ENCODE data around the gene NBL1. TPM values are rescaled to one million over a fixed set of nuclear protein-coding genes. Genes with fewer than 3 reads are reported as not detected.

The NBL1 gene
- total RNA-seq, 1 donor from 2014 or later, result 7.8 TPM

DNA sequence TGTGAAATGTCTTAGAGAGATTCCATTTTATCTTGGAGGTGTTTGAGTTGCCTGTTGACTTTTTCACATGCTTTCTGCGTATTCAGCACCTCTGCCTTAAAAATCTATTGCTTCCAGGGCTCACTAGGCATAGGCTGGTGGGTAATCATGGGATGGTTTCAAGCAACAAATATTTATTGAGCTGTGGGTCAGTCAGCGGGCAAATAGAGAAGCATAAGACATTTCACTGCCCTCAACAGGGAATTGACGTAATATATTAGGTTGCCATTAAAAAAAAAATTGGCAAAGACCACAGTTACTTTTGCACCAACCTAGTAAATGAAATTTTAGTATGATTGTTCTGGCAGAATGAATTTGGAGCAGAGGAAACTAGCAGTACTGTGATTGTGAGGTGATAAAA, 44.3 kb upstream of the NBL1 start:
- Mint-ChIP-seq H3K4me3 (peak overlapping the region; percentile 52), H3K9me3 (no peaks in the 10 kb centered on the region), H3K27me3 (ENCODE audit: low read depth) (no peaks in the 10 kb centered on the region), H3K27ac (ENCODE audit: unreplicated experiment) (no peak overlapping the region), H3K36me3 (ENCODE audit: low read depth) (peaks cover 2% of the 10 kb centered on the region), H3K4me1 (peaks cover 33% of the 10 kb centered on the region)
- no peak for TF ChIP-seq CTCF (conservative IDR thresholded peaks at IDR 0.05)
- no peak for DNase-seq (ENCODE audit: low read depth, low spot score)

DNA sequence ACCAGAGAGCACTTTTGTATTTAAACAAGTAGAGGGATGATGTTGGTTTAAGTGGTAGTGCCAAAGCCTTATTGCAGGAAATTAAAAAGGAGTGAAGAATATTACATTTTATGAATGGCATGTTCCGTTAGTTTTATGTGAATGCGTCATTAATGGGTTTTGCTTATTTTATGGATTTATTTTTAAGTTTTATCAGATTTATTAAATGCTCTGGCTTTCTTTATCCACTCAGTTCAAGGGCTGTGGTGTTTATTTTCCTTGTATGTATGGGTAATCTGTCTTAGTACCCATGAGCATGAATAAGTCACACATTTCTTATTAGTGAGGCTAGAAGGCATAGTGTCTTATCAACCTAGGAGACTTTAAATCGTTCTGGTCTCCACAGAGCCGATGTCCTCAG, 41.6 kb upstream of the NBL1 start:
- no peak overlapping the region for H3K4me3 Mint-ChIP-seq
- H3K27me3 Mint-ChIP-seq (ENCODE audit: low read depth), result no peaks in the 10 kb centered on the region
- H3K4me1 Mint-ChIP-seq, result peaks cover 25% of the 10 kb centered on the region
- no peaks in the 10 kb centered on the region for H3K36me3 Mint-ChIP-seq (ENCODE audit: low read depth)
- DNase-seq (ENCODE audit: low read depth, low spot score), result no peak
- no peak overlapping the region for H3K27ac Mint-ChIP-seq (ENCODE audit: unreplicated experiment)
- no peak for TF ChIP-seq CTCF (conservative IDR thresholded peaks at IDR 0.05)
- H3K9me3 Mint-ChIP-seq, result no peaks in the 10 kb centered on the region

GRCh38 chr1:19605967-19606366, 38.1 kb upstream of the NBL1 start:
- no peaks in the 10 kb centered on the region for H3K27me3 Mint-ChIP-seq (ENCODE audit: low read depth)
- DNase-seq (ENCODE audit: low read depth, low spot score), result no peak
- TF ChIP-seq CTCF (conservative IDR thresholded peaks at IDR 0.05), result no peak
- peaks cover 11% of the 10 kb centered on the region for H3K4me1 Mint-ChIP-seq
- H3K27ac Mint-ChIP-seq (ENCODE audit: unreplicated experiment), result no peak overlapping the region
- H3K9me3 Mint-ChIP-seq, result no peaks in the 10 kb centered on the region
- no peak overlapping the region for H3K4me3 Mint-ChIP-seq
- peaks cover 2% of the 10 kb centered on the region for H3K36me3 Mint-ChIP-seq (ENCODE audit: low read depth)

- Mint-ChIP-seq H3K4me3 (no peak overlapping the region), H3K27me3 (ENCODE audit: low read depth) (no peaks in the 10 kb centered on the region), H3K9me3 (no peaks in the 10 kb centered on the region), H3K4me1 (peaks cover 6% of the 10 kb centered on the region), H3K36me3 (ENCODE audit: low read depth) (peaks cover 2% of the 10 kb centered on the region), H3K27ac (ENCODE audit: unreplicated experiment) (no peak overlapping the region)
- TF ChIP-seq CTCF (conservative IDR thresholded peaks at IDR 0.05), result no peak
- DNase-seq (ENCODE audit: low read depth, low spot score), result no peak
Measured at GRCh38 chr1:19606817-19607642, 37.1 kb upstream of the NBL1 start.

- Mint-ChIP-seq H3K27me3 (ENCODE audit: low read depth) (no peaks in the 10 kb centered on the region), H3K36me3 (ENCODE audit: low read depth) (peaks cover 2% of the 10 kb centered on the region), H3K9me3 (no peaks in the 10 kb centered on the region), H3K27ac (ENCODE audit: unreplicated experiment) (no peak overlapping the region), H3K4me1 (peaks cover 6% of the 10 kb centered on the region), H3K4me3 (no peak overlapping the region)
- no peak for TF ChIP-seq CTCF (conservative IDR thresholded peaks at IDR 0.05)
- no peak for DNase-seq (ENCODE audit: low read depth, low spot score)
Measured at GRCh38 chr1:19608232-19608631, 35.9 kb upstream of the NBL1 start.
